Hepatocyte (in vitro differentiated cells): ENCODE data around the gene CELF4.

Source experiments
- EZH2 ChIP-seq: fragments of 200-600 bp; sonication (generic); IDR thresholded peaks from 2 replicates; pipeline ENCODE4 v1.6.1; 2016; ENCODE audit warnings: antibody characterized with exemption, mild to moderate bottlenecking, borderline replicate concordance
- TF ChIP-seq, protein P1 (sequence below): fragments of 200-600 bp; sonication (generic); IDR thresholded peaks from 2 replicates; pipeline ENCODE4 v1.5.1; 2016; ENCODE audit warnings: antibody characterized with exemption, mild to moderate bottlenecking; ENCODE audit not compliant: poor library complexity

DNA sequence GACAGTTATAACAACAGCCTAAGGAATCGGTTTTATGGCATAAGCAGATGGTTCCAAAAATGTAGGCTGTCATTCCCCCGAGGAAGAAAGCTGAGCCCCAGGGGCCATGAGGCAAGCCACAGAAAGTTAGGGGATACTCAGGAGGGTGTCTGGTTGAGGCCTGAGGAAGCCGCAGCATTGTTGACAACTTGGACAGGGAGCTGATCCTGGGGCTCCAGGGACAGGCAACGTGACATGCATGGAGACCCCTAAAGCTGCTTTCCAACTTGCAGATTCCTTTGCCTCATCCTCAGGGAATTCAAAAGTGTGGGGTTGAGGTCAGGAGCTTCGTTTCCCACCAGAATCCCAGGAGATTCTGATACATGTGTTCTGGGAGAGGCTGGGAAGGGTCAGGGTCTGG lies 20.9 kb downstream of the CELF4 start:
- TF ChIP-seq, protein P1, sequence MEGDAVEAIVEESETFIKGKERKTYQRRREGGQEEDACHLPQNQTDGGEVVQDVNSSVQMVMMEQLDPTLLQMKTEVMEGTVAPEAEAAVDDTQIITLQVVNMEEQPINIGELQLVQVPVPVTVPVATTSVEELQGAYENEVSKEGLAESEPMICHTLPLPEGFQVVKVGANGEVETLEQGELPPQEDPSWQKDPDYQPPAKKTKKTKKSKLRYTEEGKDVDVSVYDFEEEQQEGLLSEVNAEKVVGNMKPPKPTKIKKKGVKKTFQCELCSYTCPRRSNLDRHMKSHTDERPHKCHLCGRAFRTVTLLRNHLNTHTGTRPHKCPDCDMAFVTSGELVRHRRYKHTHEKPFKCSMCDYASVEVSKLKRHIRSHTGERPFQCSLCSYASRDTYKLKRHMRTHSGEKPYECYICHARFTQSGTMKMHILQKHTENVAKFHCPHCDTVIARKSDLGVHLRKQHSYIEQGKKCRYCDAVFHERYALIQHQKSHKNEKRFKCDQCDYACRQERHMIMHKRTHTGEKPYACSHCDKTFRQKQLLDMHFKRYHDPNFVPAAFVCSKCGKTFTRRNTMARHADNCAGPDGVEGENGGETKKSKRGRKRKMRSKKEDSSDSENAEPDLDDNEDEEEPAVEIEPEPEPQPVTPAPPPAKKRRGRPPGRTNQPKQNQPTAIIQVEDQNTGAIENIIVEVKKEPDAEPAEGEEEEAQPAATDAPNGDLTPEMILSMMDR = no peak
- TF ChIP-seq EZH2 = no peak
